Astrocyte (in vitro differentiated cells and primary cell): ENCODE data around the gene C16orf96. TPM values are rescaled to one million over a fixed set of nuclear protein-coding genes. Genes with fewer than 3 reads are reported as not detected.

Experiments used
- DNase-seq: peaks from one replicate; pipeline ENCODE4 v3.0.0-alpha.2; 2010; ENCODE audit warnings: low read depth
- FAIRE-seq: peaks from 2 replicates; lab custom pipeline; 2011; peaks lifted over from hg19 to GRCh38; lab: Jason Lieb, UNC
- H2AFZ ChIP-seq: 2 replicates; pipeline ENCODE4 v1.6.0; 2012; ENCODE audit warnings: low read depth, low read length, inconsistent platforms
- H3K27ac ChIP-seq: 2 replicates; pipeline ENCODE4 v1.5.1; 2011; ENCODE audit warnings: low read depth, low read length, inconsistent platforms
- H3K27me3 ChIP-seq: 2 replicates; pipeline ENCODE4 v1.6.0; 2011; ENCODE audit warnings: low read length, inconsistent platforms; ENCODE audit not compliant: insufficient read depth
- H3K36me3 ChIP-seq: 2 replicates; pipeline ENCODE4 v1.5.1; 2011; ENCODE audit warnings: low read length, inconsistent platforms; ENCODE audit not compliant: insufficient read depth
- H3K4me1 ChIP-seq: 2 replicates; pipeline ENCODE4 v1.5.1; 2011; ENCODE audit warnings: low read length, inconsistent platforms; ENCODE audit not compliant: insufficient read depth
- H3K4me2 ChIP-seq: 2 replicates; pipeline ENCODE4 v1.6.0; 2012; ENCODE audit warnings: low read length, inconsistent platforms
- H3K4me3 ChIP-seq: 2 replicates; pipeline ENCODE4 v1.5.1; 2011; ENCODE audit warnings: low read depth, mild to moderate bottlenecking, low read length, inconsistent platforms; ENCODE audit not compliant: insufficient read depth
- H3K79me2 ChIP-seq: 2 replicates; pipeline ENCODE4 v1.6.0; 2012; ENCODE audit warnings: mild to moderate bottlenecking, low read length, inconsistent platforms; ENCODE audit not compliant: insufficient read depth
- H3K9ac ChIP-seq: 2 replicates; pipeline ENCODE4 v1.6.0; 2012; ENCODE audit warnings: mild to moderate bottlenecking, low read length, inconsistent platforms
- H3K9me3 ChIP-seq: 2 replicates; pipeline ENCODE4 v1.5.1; 2012; ENCODE audit warnings: low read depth, mild to moderate bottlenecking, low read length, inconsistent platforms; ENCODE audit not compliant: insufficient read depth
- H4K20me1 ChIP-seq: 2 replicates; pipeline ENCODE4 v1.6.0; 2012; ENCODE audit warnings: low read length, inconsistent platforms; ENCODE audit not compliant: insufficient read depth
- H3K27ac Mint-ChIP-seq: one replicate; pipeline ENCODE4 v1.8.0; 2021; ENCODE audit warnings: mild to moderate bottlenecking, mixed read lengths; ENCODE audit not compliant: unreplicated experiment
- H3K27me3 Mint-ChIP-seq: one replicate; pipeline ENCODE4 v1.8.0; 2021; ENCODE audit warnings: low read depth, mixed read lengths; ENCODE audit not compliant: unreplicated experiment
- H3K36me3 Mint-ChIP-seq: one replicate; pipeline ENCODE4 v1.8.0; 2021; ENCODE audit warnings: low read depth, mixed read lengths; ENCODE audit not compliant: unreplicated experiment
- H3K4me1 Mint-ChIP-seq: one replicate; pipeline ENCODE4 v1.8.0; 2021; ENCODE audit warnings: low read depth, mixed read lengths; ENCODE audit not compliant: unreplicated experiment
- H3K4me3 Mint-ChIP-seq: one replicate; pipeline ENCODE4 v1.8.0; 2021; ENCODE audit warnings: mild to moderate bottlenecking, moderate library complexity, mixed read lengths; ENCODE audit not compliant: unreplicated experiment
- H3K9me3 Mint-ChIP-seq: one replicate; pipeline ENCODE4 v1.8.0; 2021; ENCODE audit warnings: mild to moderate bottlenecking, mixed read lengths; ENCODE audit not compliant: unreplicated experiment
- CTCF ChIP-seq: IDR thresholded peaks from 2 replicates; pipeline ENCODE4 v1.5.1; 2011; ENCODE audit warnings: low read depth, mild to moderate bottlenecking, inconsistent platforms, low read length, moderate library complexity; ENCODE audit not compliant: insufficient read depth
- EZH2 ChIP-seq: IDR thresholded peaks from 2 replicates; pipeline ENCODE4 v1.6.1; 2012; ENCODE audit warnings: mild to moderate bottlenecking, low read length, inconsistent platforms; ENCODE audit not compliant: insufficient read depth
- total RNA-seq: library from RNA; stranded (reverse); gene quantifications from 2 replicates; pipeline ENCODE4 v1.2.1, GENCODE V29; 2021

C16orf96 gene
- total RNA-seq, 1 donor from 2014 or later = 0.20 TPM

- Mint-ChIP-seq H3K4me1 (no peaks in the 10 kb centered on the region), H3K27ac (no peak overlapping the region), H3K9me3 (no peaks in the 10 kb centered on the region), H3K27me3 (peaks cover 12% of the 10 kb centered on the region), H3K36me3 (peaks cover 1% of the 10 kb centered on the region), H3K4me3 (no peak overlapping the region)
- no peak overlapping the region for H3K9ac ChIP-seq
- H3K27me3 ChIP-seq = peaks cover 8% of the 10 kb centered on the region
- H3K4me1 ChIP-seq = no peaks in the 10 kb centered on the region
- no peaks in the 10 kb centered on the region for H3K9me3 ChIP-seq
- no peak overlapping the region for H2AFZ ChIP-seq
- H3K79me2 ChIP-seq = no peaks in the 10 kb centered on the region
- no peak overlapping the region for H3K4me2 ChIP-seq
- no peak for FAIRE-seq
- H4K20me1 ChIP-seq = no peaks in the 10 kb centered on the region
- no peaks in the 10 kb centered on the region for H3K36me3 ChIP-seq
- DNase-seq = no peak
- no peak for TF ChIP-seq CTCF
- no peak for TF ChIP-seq EZH2
- no peak overlapping the region for H3K27ac ChIP-seq
- no peak overlapping the region for H3K4me3 ChIP-seq
Measured at GRCh38 chr16:4557973-4558372, 1.8 kb downstream of the C16orf96 start.

GRCh38 chr16:4561596-4561995, 5.5 kb downstream of the C16orf96 start:
- TF ChIP-seq CTCF (no peak), EZH2 (no peak)
- H3K4me1 ChIP-seq = no peaks in the 10 kb centered on the region
- no peak overlapping the region for H3K27ac ChIP-seq
- H3K9ac ChIP-seq = no peak overlapping the region
- FAIRE-seq = no peak
- peaks cover 8% of the 10 kb centered on the region for H3K27me3 Mint-ChIP-seq
- H3K27me3 ChIP-seq = peaks cover 4% of the 10 kb centered on the region
- no peaks in the 10 kb centered on the region for H3K36me3 ChIP-seq
- H3K36me3 Mint-ChIP-seq = no peaks in the 10 kb centered on the region
- no peaks in the 10 kb centered on the region for H3K9me3 Mint-ChIP-seq
- H3K4me3 Mint-ChIP-seq = no peak overlapping the region
- no peak overlapping the region for H2AFZ ChIP-seq
- no peak overlapping the region for H3K27ac Mint-ChIP-seq
- no peaks in the 10 kb centered on the region for H4K20me1 ChIP-seq
- H3K4me2 ChIP-seq = no peak overlapping the region
- no peaks in the 10 kb centered on the region for H3K4me1 Mint-ChIP-seq
- DNase-seq = no peak
- H3K9me3 ChIP-seq = no peaks in the 10 kb centered on the region
- H3K4me3 ChIP-seq = no peak overlapping the region
- H3K79me2 ChIP-seq = no peaks in the 10 kb centered on the region

GRCh38 chr16:4564661-4565267, 8.6 kb downstream of the C16orf96 start:
- Histone ChIP-seq H3K79me2 (no peaks in the 10 kb centered on the region), H3K27ac (no peak overlapping the region), H3K4me3 (no peak overlapping the region), H3K27me3 (peaks cover 4% of the 10 kb centered on the region), H3K9ac (no peak overlapping the region), H3K4me2 (no peak overlapping the region), H3K36me3 (no peaks in the 10 kb centered on the region), H3K4me1 (no peaks in the 10 kb centered on the region), H3K9me3 (no peaks in the 10 kb centered on the region), H2AFZ (no peak overlapping the region), H4K20me1 (no peaks in the 10 kb centered on the region)
- Mint-ChIP-seq H3K27me3 (peaks cover 6% of the 10 kb centered on the region), H3K4me1 (no peaks in the 10 kb centered on the region), H3K36me3 (no peaks in the 10 kb centered on the region), H3K27ac (no peak overlapping the region), H3K9me3 (no peaks in the 10 kb centered on the region), H3K4me3 (no peak overlapping the region)
- no peak for DNase-seq
- TF ChIP-seq EZH2 (no peak), CTCF (no peak)
- FAIRE-seq = no peak
